ENCODE data around the gene OSBPL10. TPM values are rescaled to one million over a fixed set of nuclear protein-coding genes. Genes with fewer than 3 reads are reported as not detected.

Gene OSBPL10
- total and polyA plus RNA-seq, 2 of the 4 experiments (the other 2 are of a cell fraction): 9.5 to 10.1 TPM

- Histone ChIP-seq H2AFZ (replicated peaks; ENCODE audit: low read length, poor library complexity) (no peak overlapping the region), H3K4me3 (ENCODE audit: insufficient read depth, low read depth, low read length) (no peak overlapping the region), H3K27ac (ENCODE audit: insufficient read depth, low read length) (no peak overlapping the region), H3K18ac (ENCODE audit: low read depth, low read length) (no peak overlapping the region), H4K20me1 (ENCODE audit: insufficient read depth, low read length) (peaks cover 4% of the 10 kb centered on the region; the same call in 1 of the 2 replicates), H2BK120ac (ENCODE audit: low read depth, low read length) (no peak overlapping the region), H2AK5ac (ENCODE audit: low read depth, low read length) (no peak overlapping the region), H4K91ac (ENCODE audit: insufficient read depth, low read depth, low read length) (no peak overlapping the region), H3K36me3 (ENCODE audit: control insufficient read depth, insufficient read depth, low read length) (no peaks in the 10 kb centered on the region), H3K9ac (ENCODE audit: low read depth, low read length) (no peak overlapping the region), H2BK20ac (ENCODE audit: low read depth, low read length) (no peak overlapping the region), H2BK15ac (ENCODE audit: low read depth, low read length) (no peak overlapping the region), H3K27me3 (ENCODE audit: control insufficient read depth, insufficient read depth, low read length) (no peaks in the 10 kb centered on the region), H3K4me1 (ENCODE audit: control insufficient read depth, insufficient read depth, low read length) (peaks cover 11% of the 10 kb centered on the region), H2BK5ac (ENCODE audit: low read depth, low read length, poor library complexity, severe bottlenecking) (no peak overlapping the region), H3K56ac (ENCODE audit: extremely low read depth, insufficient read depth, low read length) (no peak overlapping the region), H3K14ac (replicated peaks; ENCODE audit: low read depth, low read length) (no peak overlapping the region), H4K5ac (ENCODE audit: low read depth, low read length) (no peak overlapping the region), H3K4ac (ENCODE audit: low read depth, low read length) (no peak overlapping the region), H3K79me1 (ENCODE audit: low read depth in 1 of 2, low read length in 2 of 2) (peaks cover 16 to 39% of the 10 kb centered on the region in 2 experiments; a peak in 3 of 4 replicates), H3K9me3 (ENCODE audit: control insufficient read depth, insufficient read depth, low read length) (no peaks in the 10 kb centered on the region), H4K8ac (ENCODE audit: low read depth in 2 of 2, low read length in 2 of 2) (no peak overlapping the region), H3K23ac (ENCODE audit: low read depth, low read length) (no peak overlapping the region), H3K9me1 (ENCODE audit: insufficient read depth, low read length) (peaks cover 7% of the 10 kb centered on the region), H2AK9ac (replicated peaks; ENCODE audit: low read depth, low read length, poor library complexity) (no peak overlapping the region), H3K4me2 (ENCODE audit: low read depth, low read length) (no peak overlapping the region)
- no TSS peak for BruUV-seq (replicated peaks)
- POLR2A ChIA-PET (ENCODE audit: unreplicated experiment): interaction anchor here (0.6 kb wide), 2 partner anchors 11 to 426 kb away, joined by 3 to 4 read pairs; no protein-coding TSS in a partner anchor
- no CpG with 5 or more reads among the region's 3 CpGs for WGBS, 2 experiments (ENCODE audit: extremely low coverage in 2 of 2, insufficient read length in 1 of 2)
- in situ Hi-C loops (cut with MboI; ENCODE audit: low sequenced_read_pairs) (no loop called here), dilution Hi-C loops (cut with HindIII; ENCODE audit: low sequenced_read_pairs, unreplicated experiment) (no loop called here), intact Hi-C loops (cut with micrococcal nuclease) (no loop called here)
- CTCF ChIA-PET: no interaction called here
- no peak for ATAC-seq (ENCODE audit: low read depth)
- TF ChIP-seq, protein P1, sequence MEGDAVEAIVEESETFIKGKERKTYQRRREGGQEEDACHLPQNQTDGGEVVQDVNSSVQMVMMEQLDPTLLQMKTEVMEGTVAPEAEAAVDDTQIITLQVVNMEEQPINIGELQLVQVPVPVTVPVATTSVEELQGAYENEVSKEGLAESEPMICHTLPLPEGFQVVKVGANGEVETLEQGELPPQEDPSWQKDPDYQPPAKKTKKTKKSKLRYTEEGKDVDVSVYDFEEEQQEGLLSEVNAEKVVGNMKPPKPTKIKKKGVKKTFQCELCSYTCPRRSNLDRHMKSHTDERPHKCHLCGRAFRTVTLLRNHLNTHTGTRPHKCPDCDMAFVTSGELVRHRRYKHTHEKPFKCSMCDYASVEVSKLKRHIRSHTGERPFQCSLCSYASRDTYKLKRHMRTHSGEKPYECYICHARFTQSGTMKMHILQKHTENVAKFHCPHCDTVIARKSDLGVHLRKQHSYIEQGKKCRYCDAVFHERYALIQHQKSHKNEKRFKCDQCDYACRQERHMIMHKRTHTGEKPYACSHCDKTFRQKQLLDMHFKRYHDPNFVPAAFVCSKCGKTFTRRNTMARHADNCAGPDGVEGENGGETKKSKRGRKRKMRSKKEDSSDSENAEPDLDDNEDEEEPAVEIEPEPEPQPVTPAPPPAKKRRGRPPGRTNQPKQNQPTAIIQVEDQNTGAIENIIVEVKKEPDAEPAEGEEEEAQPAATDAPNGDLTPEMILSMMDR (conservative IDR thresholded peaks at IDR 0.05; ENCODE audit: low read depth, low read length): no peak
- TF ChIP-seq FOS (IDR thresholded peaks at IDR 0.05; ENCODE audit: low read depth, low read length) (no peak), RFX5 (IDR thresholded peaks at IDR 0.05; ENCODE audit: low read depth, low read length) (no peak), MAFK (IDR thresholded peaks at IDR 0.05; ENCODE audit: low read depth, low read length) (no peak)
- DNase-seq: no peak
These were observed 9.5 kb downstream of the OSBPL10 start for GRCh38 chr3:31971607-31972006.
